Astrocyte (in vitro differentiated cells and primary cell): ENCODE results near the gene DGKI. TPM values are rescaled to one million over a fixed set of nuclear protein-coding genes. Genes with fewer than 3 reads are reported as not detected.

Experiments
- DNase-seq: peaks from one replicate; pipeline ENCODE4 v3.0.0-alpha.2; 2010; ENCODE audit warnings: low read depth
- FAIRE-seq: peaks from 2 replicates; lab custom pipeline; 2011; peaks lifted over from hg19 to GRCh38; lab: Jason Lieb, UNC
- H2AFZ ChIP-seq: 2 replicates; pipeline ENCODE4 v1.6.0; 2012; ENCODE audit warnings: low read depth, low read length, inconsistent platforms
- H3K27ac ChIP-seq: 2 replicates; pipeline ENCODE4 v1.5.1; 2011; ENCODE audit warnings: low read depth, low read length, inconsistent platforms
- H3K27me3 ChIP-seq: 2 replicates; pipeline ENCODE4 v1.6.0; 2011; ENCODE audit warnings: low read length, inconsistent platforms; ENCODE audit not compliant: insufficient read depth
- H3K36me3 ChIP-seq: 2 replicates; pipeline ENCODE4 v1.5.1; 2011; ENCODE audit warnings: low read length, inconsistent platforms; ENCODE audit not compliant: insufficient read depth
- H3K4me1 ChIP-seq: 2 replicates; pipeline ENCODE4 v1.5.1; 2011; ENCODE audit warnings: low read length, inconsistent platforms; ENCODE audit not compliant: insufficient read depth
- H3K4me2 ChIP-seq: 2 replicates; pipeline ENCODE4 v1.6.0; 2012; ENCODE audit warnings: low read length, inconsistent platforms
- H3K4me3 ChIP-seq: 2 replicates; pipeline ENCODE4 v1.5.1; 2011; ENCODE audit warnings: low read depth, mild to moderate bottlenecking, low read length, inconsistent platforms; ENCODE audit not compliant: insufficient read depth
- H3K79me2 ChIP-seq: 2 replicates; pipeline ENCODE4 v1.6.0; 2012; ENCODE audit warnings: mild to moderate bottlenecking, low read length, inconsistent platforms; ENCODE audit not compliant: insufficient read depth
- H3K9ac ChIP-seq: 2 replicates; pipeline ENCODE4 v1.6.0; 2012; ENCODE audit warnings: mild to moderate bottlenecking, low read length, inconsistent platforms
- H3K9me3 ChIP-seq: 2 replicates; pipeline ENCODE4 v1.5.1; 2012; ENCODE audit warnings: low read depth, mild to moderate bottlenecking, low read length, inconsistent platforms; ENCODE audit not compliant: insufficient read depth
- H4K20me1 ChIP-seq: 2 replicates; pipeline ENCODE4 v1.6.0; 2012; ENCODE audit warnings: low read length, inconsistent platforms; ENCODE audit not compliant: insufficient read depth
- H3K27ac Mint-ChIP-seq: one replicate; pipeline ENCODE4 v1.8.0; 2021; ENCODE audit warnings: mild to moderate bottlenecking, mixed read lengths; ENCODE audit not compliant: unreplicated experiment
- H3K27me3 Mint-ChIP-seq: one replicate; pipeline ENCODE4 v1.8.0; 2021; ENCODE audit warnings: low read depth, mixed read lengths; ENCODE audit not compliant: unreplicated experiment
- H3K36me3 Mint-ChIP-seq: one replicate; pipeline ENCODE4 v1.8.0; 2021; ENCODE audit warnings: low read depth, mixed read lengths; ENCODE audit not compliant: unreplicated experiment
- H3K4me1 Mint-ChIP-seq: one replicate; pipeline ENCODE4 v1.8.0; 2021; ENCODE audit warnings: low read depth, mixed read lengths; ENCODE audit not compliant: unreplicated experiment
- H3K4me3 Mint-ChIP-seq: one replicate; pipeline ENCODE4 v1.8.0; 2021; ENCODE audit warnings: mild to moderate bottlenecking, moderate library complexity, mixed read lengths; ENCODE audit not compliant: unreplicated experiment
- H3K9me3 Mint-ChIP-seq: one replicate; pipeline ENCODE4 v1.8.0; 2021; ENCODE audit warnings: mild to moderate bottlenecking, mixed read lengths; ENCODE audit not compliant: unreplicated experiment
- CTCF ChIP-seq: IDR thresholded peaks from 2 replicates; pipeline ENCODE4 v1.5.1; 2011; ENCODE audit warnings: low read depth, mild to moderate bottlenecking, inconsistent platforms, low read length, moderate library complexity; ENCODE audit not compliant: insufficient read depth
- EZH2 ChIP-seq: IDR thresholded peaks from 2 replicates; pipeline ENCODE4 v1.6.1; 2012; ENCODE audit warnings: mild to moderate bottlenecking, low read length, inconsistent platforms; ENCODE audit not compliant: insufficient read depth
- total RNA-seq: library from RNA; stranded (reverse); gene quantifications from 2 replicates; pipeline ENCODE4 v1.2.1, GENCODE V29; 2021

The DGKI gene
- total RNA-seq, 1 donor from 2014 or later, result 6.3 TPM

DNA sequence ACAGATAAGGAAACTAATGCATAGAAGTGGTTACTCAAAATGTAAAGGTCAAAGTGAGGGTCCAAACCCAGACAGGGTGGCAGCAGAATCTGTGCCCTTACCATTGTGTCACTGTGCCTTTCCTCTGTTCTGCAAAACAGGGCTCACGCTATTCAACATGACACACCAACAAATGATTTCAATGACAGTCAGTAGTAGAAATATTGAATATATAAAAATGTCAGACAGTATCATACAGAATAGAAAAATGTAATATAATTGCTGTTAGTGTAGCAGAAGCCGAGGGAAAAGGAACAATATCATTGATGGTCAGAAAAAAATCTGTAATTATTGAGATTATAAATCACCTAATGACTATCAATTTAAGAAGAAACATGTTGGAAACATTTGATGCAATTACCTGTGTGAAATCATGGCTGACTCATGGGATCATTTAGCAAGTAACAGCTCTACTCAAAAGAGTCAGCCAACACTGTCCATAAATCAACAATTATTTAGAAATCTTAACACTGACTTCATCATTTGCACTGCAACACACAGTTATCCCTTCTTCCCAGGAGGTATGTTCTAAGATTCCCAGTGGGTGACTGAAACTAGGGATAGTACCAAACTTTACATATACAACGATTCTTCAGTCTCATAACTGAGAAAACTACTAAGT, 198.7 kb downstream of the DGKI start:
- H3K4me3 ChIP-seq, result no peak overlapping the region
- no peak for DNase-seq
- Mint-ChIP-seq H3K9me3 (no peaks in the 10 kb centered on the region), H3K27me3 (no peaks in the 10 kb centered on the region), H3K36me3 (peaks cover 6% of the 10 kb centered on the region), H3K27ac (no peak overlapping the region), H3K4me3 (no peak overlapping the region), H3K4me1 (no peaks in the 10 kb centered on the region)
- no peak overlapping the region for H3K27ac ChIP-seq
- FAIRE-seq, result no peak
- H4K20me1 ChIP-seq, result no peaks in the 10 kb centered on the region
- no peak overlapping the region for H3K4me2 ChIP-seq
- H3K4me1 ChIP-seq, result no peaks in the 10 kb centered on the region
- no peaks in the 10 kb centered on the region for H3K9me3 ChIP-seq
- no peak overlapping the region for H2AFZ ChIP-seq
- H3K36me3 ChIP-seq, result no peaks in the 10 kb centered on the region
- H3K27me3 ChIP-seq, result no peaks in the 10 kb centered on the region
- H3K79me2 ChIP-seq, result no peaks in the 10 kb centered on the region
- no peak overlapping the region for H3K9ac ChIP-seq
- TF ChIP-seq CTCF, result no peak
- no peak for TF ChIP-seq EZH2

- H3K36me3 Mint-ChIP-seq, result peaks cover 8% of the 10 kb centered on the region
- no peaks in the 10 kb centered on the region for H3K4me1 ChIP-seq
- no peaks in the 10 kb centered on the region for H3K79me2 ChIP-seq
- no peaks in the 10 kb centered on the region for H3K36me3 ChIP-seq
- H3K27me3 ChIP-seq, result no peaks in the 10 kb centered on the region
- no peak overlapping the region for H2AFZ ChIP-seq
- H3K4me2 ChIP-seq, result no peak overlapping the region
- FAIRE-seq (no peak), DNase-seq (peak; percentile 75)
- H4K20me1 ChIP-seq, result no peaks in the 10 kb centered on the region
- TF ChIP-seq CTCF (no peak), EZH2 (no peak)
- H3K4me3 Mint-ChIP-seq, result no peak overlapping the region
- H3K9me3 ChIP-seq, result no peaks in the 10 kb centered on the region
- no peak overlapping the region for H3K9ac ChIP-seq
- peaks cover 2% of the 10 kb centered on the region for H3K9me3 Mint-ChIP-seq
- H3K27ac ChIP-seq, result no peak overlapping the region
- H3K27ac Mint-ChIP-seq, result no peak overlapping the region
- H3K4me3 ChIP-seq, result no peak overlapping the region
- H3K27me3 Mint-ChIP-seq, result no peaks in the 10 kb centered on the region
- H3K4me1 Mint-ChIP-seq, result peaks cover 4% of the 10 kb centered on the region
Observed at GRCh38 chr7:137642472-137642871, 204.3 kb downstream of the DGKI start.

DNA sequence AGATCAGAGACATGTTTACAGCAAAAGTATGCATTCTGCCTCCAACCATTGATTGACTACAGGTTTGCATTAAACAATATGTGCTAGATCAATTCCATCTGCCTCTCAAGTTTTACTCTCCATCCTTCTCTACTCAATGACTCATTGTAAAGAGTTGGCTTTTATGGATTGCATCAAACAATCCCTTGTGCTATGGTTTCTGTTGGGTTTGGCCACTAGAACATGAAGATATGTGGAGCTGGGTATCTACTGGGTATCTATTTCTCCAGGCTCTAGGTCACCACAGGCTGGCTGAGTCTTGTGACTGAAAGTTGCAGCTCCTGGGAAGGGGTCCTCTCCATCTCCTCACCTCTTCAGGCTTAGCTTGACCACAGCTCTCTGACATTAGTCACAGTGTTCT, 204.7 kb downstream of the DGKI start:
- FAIRE-seq (no peak), DNase-seq (no peak)
- H2AFZ ChIP-seq, result no peak overlapping the region
- peaks cover 2% of the 10 kb centered on the region for H3K9me3 Mint-ChIP-seq
- no peak overlapping the region for H3K27ac Mint-ChIP-seq
- no peak overlapping the region for H3K4me3 Mint-ChIP-seq
- no peaks in the 10 kb centered on the region for H3K9me3 ChIP-seq
- H3K27ac ChIP-seq, result no peak overlapping the region
- H3K4me2 ChIP-seq, result no peak overlapping the region
- no peak overlapping the region for H3K9ac ChIP-seq
- H3K36me3 Mint-ChIP-seq, result peaks cover 8% of the 10 kb centered on the region
- no peak overlapping the region for H3K4me3 ChIP-seq
- TF ChIP-seq EZH2 (no peak), CTCF (no peak)
- H3K79me2 ChIP-seq, result no peaks in the 10 kb centered on the region
- H3K27me3 Mint-ChIP-seq, result no peaks in the 10 kb centered on the region
- H4K20me1 ChIP-seq, result no peaks in the 10 kb centered on the region
- H3K27me3 ChIP-seq, result no peaks in the 10 kb centered on the region
- no peaks in the 10 kb centered on the region for H3K4me1 ChIP-seq
- H3K36me3 ChIP-seq, result no peaks in the 10 kb centered on the region
- peaks cover 4% of the 10 kb centered on the region for H3K4me1 Mint-ChIP-seq
